ENCODE measurements around the gene PEX11B.

DNA sequence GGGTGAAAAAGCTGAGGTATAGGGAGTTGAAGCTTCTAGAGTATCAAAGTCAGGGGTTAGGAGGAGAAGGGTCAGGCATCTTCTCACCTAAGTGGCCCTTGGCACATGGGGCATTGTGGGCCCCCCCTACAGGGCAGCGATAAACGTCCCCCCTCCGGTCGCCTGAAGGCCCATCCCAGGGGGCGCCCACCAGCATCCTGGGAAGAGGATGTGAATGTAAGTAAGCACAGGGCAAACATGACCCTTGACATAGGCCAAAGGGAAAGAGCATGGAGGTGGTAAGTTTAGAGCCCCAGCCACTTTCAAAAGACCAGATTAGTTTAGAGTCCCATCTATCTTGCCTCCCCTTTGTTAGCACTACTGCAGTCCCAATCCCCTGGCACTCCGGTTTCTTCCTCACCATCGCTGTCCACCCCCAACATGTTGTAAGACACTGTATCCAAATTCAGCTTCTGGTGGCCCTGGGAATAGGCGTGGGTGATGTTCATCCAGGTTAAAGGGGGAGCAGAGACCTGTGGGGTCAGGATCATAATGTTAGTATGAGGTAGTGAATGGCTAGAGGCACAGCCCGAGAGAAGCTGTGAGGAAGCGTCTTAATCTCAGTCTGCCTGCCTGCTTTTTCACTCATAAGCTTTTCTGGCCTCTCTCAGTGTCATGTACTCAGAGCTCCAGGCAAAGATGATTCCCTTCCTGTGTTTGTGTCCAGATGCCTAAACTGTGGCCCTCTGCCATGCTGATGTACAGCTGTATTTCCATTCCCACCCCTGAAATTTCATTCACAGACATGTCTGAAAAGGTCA, 11.4 kb downstream of the PEX11B start:
- TF ChIP-seq CTCF (conservative IDR thresholded peaks at IDR 0.05) (no peak), EZH2 (IDR thresholded peaks at IDR 0.05; ENCODE audit: low read depth) (no peak)

Data from PC-9 (cell line).